GM23338 (cell line): ENCODE results near the gene ABCA7. TPM values are rescaled to one million over a fixed set of nuclear protein-coding genes. Genes with fewer than 3 reads are reported as not detected.

Experiments
- ATAC-seq: fragments of 200-7000 bp; cut with Tn5 transposase; 3 replicates; pipeline ENCODE4 v1.9.1; 2020
- DNase-seq: peaks from one replicate; pipeline ENCODE4 v3.0.0-alpha.2; 2015; ENCODE audit warnings: low spot score
- H2AFZ ChIP-seq: fragments of 200-600 bp; sonication (generic); 2 replicates; pipeline ENCODE4 v1.8.0; 2016; ENCODE audit warnings: antibody characterized with exemption, mild to moderate bottlenecking, moderate library complexity
- H3F3A ChIP-seq: fragments of 200-600 bp; sonication (generic); replicated peaks from 2 replicates; pipeline ENCODE4 v1.8.0; 2017; ENCODE audit warnings: antibody characterized with exemption, mixed run types, low read depth
- H3K27ac ChIP-seq: fragments of 200-600 bp; sonication (generic); 2 replicates; pipeline ENCODE4 v1.6.1; 2016; ENCODE audit warnings: low read depth
- H3K27me3 ChIP-seq: fragments of 200-600 bp; sonication (generic); 2 replicates; pipeline ENCODE4 v1.8.0; 2016; ENCODE audit warnings: mild to moderate bottlenecking, mixed run types, moderate library complexity; ENCODE audit not compliant: insufficient read depth
- H3K36me3 ChIP-seq: fragments of 200-600 bp; sonication (generic); 2 replicates; pipeline ENCODE4 v1.8.0; 2016; ENCODE audit warnings: mild to moderate bottlenecking; ENCODE audit not compliant: insufficient read depth
- H3K4me1 ChIP-seq: fragments of 200-600 bp; sonication (generic); 2 replicates; pipeline ENCODE4 v1.8.0; 2016; ENCODE audit warnings: mild to moderate bottlenecking, moderate library complexity; ENCODE audit not compliant: insufficient read depth
- H3K4me2 ChIP-seq: fragments of 200-600 bp; sonication (generic); 2 replicates; pipeline ENCODE4 v1.7.1; 2017; ENCODE audit warnings: mixed run types
- H3K4me3 ChIP-seq: fragments of 200-600 bp; sonication (generic); 2 replicates; pipeline ENCODE4 v1.6.1; 2016; ENCODE audit warnings: mixed run types
- H3K79me2 ChIP-seq: fragments of 200-600 bp; sonication (generic); replicated peaks from 2 replicates; pipeline ENCODE4 v1.8.0; 2017; ENCODE audit warnings: mild to moderate bottlenecking; ENCODE audit not compliant: insufficient read depth
- H3K9me2 ChIP-seq: fragments of 200-600 bp; sonication (generic); 2 replicates; pipeline ENCODE4 v1.8.0; 2017; ENCODE audit not compliant: insufficient read depth
- H4K20me1 ChIP-seq: fragments of 200-600 bp; sonication (generic); replicated peaks from 2 replicates; pipeline ENCODE4 v1.8.0; 2017; ENCODE audit warnings: mild to moderate bottlenecking; ENCODE audit not compliant: insufficient read depth
- H3K27ac Mint-ChIP-seq: 2 replicates; pipeline ENCODE4 v1.8.0; 2020; ENCODE audit warnings: inconsistent platforms, mild to moderate bottlenecking, moderate library complexity, mixed read lengths
- H3K27me3 Mint-ChIP-seq: 3 replicates; pipeline ENCODE4 v1.8.0; 2022; ENCODE audit warnings: low read depth, mild to moderate bottlenecking, moderate library complexity, mixed read lengths, inconsistent platforms; ENCODE audit not compliant: insufficient read depth, poor library complexity
- H3K36me3 Mint-ChIP-seq: 3 replicates; pipeline ENCODE4 v1.8.0; 2021; ENCODE audit warnings: low read depth, mild to moderate bottlenecking, inconsistent platforms, moderate library complexity, mixed read lengths
- H3K4me1 Mint-ChIP-seq: 3 replicates; pipeline ENCODE4 v1.8.0; 2020; ENCODE audit warnings: mild to moderate bottlenecking, inconsistent platforms, mixed read lengths
- H3K4me3 Mint-ChIP-seq: 3 replicates; pipeline ENCODE4 v1.8.0; 2021; ENCODE audit warnings: moderate library complexity, mild to moderate bottlenecking, inconsistent platforms, mixed read lengths
- H3K9me3 Mint-ChIP-seq: 3 replicates; pipeline ENCODE4 v1.8.0; 2020; ENCODE audit warnings: moderate library complexity, mild to moderate bottlenecking, inconsistent platforms, mixed read lengths
- CREB1 ChIP-seq: fragments of 250-450 bp; sonication (Bioruptor Pico); IDR thresholded peaks from 2 replicates; pipeline ENCODE4 v1.5.0; 2020; ENCODE audit warnings: low read depth, mild to moderate bottlenecking, moderate library complexity
- NANOG ChIP-seq: IDR thresholded peaks from 2 replicates; pipeline ENCODE4 v1.6.1; 2016; ENCODE audit warnings: antibody characterized with exemption, borderline replicate concordance
- polyA plus RNA-seq: library from polyadenylated mRNA; unstranded; fragments of >200 nt; fragmentation: Nextera tagmentation; extraction: Ambion mirVana; gene quantifications from 2 replicates; pipeline ENCODE4 v1.2.1, GENCODE V29; 2016
- total RNA-seq: library from RNA; depleted of rRNA; stranded (reverse); fragments of >200 nt; shearing (Covaris generic); gene quantifications from 2 replicates; pipeline ENCODE4 v1.2.3, GENCODE V29; 2014
- TF ChIP-seq, protein P1 (sequence below): fragments of 250-450 bp; sonication (Bioruptor Pico); IDR thresholded peaks from 2 replicates; pipeline ENCODE4 v1.5.0; 2020; ENCODE audit warnings: mild to moderate bottlenecking, moderate library complexity
- TF ChIP-seq, protein P2 (sequence below), 2 experiments: fragments of 200-600 bp in 1 of 2; sonication (generic) in 1 of 2; conservative IDR thresholded peaks; 2 replicates each; pipeline versions ENCODE4 v1.5.1 to v1.6.1; 2016 to 2017; ENCODE audit warnings: antibody characterized with exemption in 2 of 2, low read depth in 2 of 2, mild to moderate bottlenecking in 2 of 2, moderate library complexity in 1 of 2
- TF ChIP-seq, protein P3 (sequence below): IDR thresholded peaks from one replicate; pipeline ENCODE4 v1.6.1; 2018; ENCODE audit warnings: antibody characterized with exemption; ENCODE audit not compliant: unreplicated experiment
- TF ChIP-seq, protein P4 (sequence below): IDR thresholded peaks from 2 replicates; pipeline ENCODE4 v1.6.1; 2016; ENCODE audit warnings: antibody characterized with exemption

ABCA7 gene
- total and polyA plus RNA-seq, 2 experiments from 2014 or later: 22.2 to 27.4 TPM

DNA sequence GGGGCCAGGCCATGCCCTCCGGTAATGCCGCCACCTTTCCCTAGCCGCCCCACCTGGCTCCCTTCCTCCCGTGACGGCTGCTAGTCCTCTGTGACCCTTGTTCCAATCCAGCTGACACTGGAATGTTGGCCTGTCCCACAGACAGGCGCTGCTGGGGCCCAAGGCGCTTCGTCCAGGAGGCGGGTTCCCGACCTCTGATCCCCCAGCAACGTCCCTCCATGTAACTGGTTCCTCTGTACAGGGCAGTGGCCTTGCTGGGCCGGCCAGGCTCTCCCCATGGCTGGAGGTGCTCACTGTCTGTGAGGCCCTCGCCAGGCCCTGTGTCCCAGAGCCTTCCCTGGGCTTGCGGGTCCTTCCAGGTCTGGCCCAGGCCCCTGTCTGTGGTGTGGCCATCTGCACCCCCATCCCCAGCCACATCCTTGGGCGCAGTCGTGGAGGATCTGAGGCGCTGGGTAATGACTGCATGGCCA lies 46.5 kb upstream of the ABCA7 start:
- peaks cover 26% of the 10 kb centered on the region for H3F3A ChIP-seq
- Mint-ChIP-seq H3K4me3 (no peak overlapping the region), H3K27ac (no peak overlapping the region), H3K9me3 (no peaks in the 10 kb centered on the region), H3K36me3 (peaks cover 18% of the 10 kb centered on the region), H3K27me3 (peaks cover 31% of the 10 kb centered on the region), H3K4me1 (peaks cover 3% of the 10 kb centered on the region; the same call in 1 of the 3 replicates)
- DNase-seq (no peak), ATAC-seq (no peak)
- H3K4me3 ChIP-seq: no peak overlapping the region
- no peaks in the 10 kb centered on the region for H3K9me2 ChIP-seq
- peaks cover 16% of the 10 kb centered on the region for H3K27me3 ChIP-seq
- no peak overlapping the region for H3K27ac ChIP-seq
- TF ChIP-seq, protein P1, sequence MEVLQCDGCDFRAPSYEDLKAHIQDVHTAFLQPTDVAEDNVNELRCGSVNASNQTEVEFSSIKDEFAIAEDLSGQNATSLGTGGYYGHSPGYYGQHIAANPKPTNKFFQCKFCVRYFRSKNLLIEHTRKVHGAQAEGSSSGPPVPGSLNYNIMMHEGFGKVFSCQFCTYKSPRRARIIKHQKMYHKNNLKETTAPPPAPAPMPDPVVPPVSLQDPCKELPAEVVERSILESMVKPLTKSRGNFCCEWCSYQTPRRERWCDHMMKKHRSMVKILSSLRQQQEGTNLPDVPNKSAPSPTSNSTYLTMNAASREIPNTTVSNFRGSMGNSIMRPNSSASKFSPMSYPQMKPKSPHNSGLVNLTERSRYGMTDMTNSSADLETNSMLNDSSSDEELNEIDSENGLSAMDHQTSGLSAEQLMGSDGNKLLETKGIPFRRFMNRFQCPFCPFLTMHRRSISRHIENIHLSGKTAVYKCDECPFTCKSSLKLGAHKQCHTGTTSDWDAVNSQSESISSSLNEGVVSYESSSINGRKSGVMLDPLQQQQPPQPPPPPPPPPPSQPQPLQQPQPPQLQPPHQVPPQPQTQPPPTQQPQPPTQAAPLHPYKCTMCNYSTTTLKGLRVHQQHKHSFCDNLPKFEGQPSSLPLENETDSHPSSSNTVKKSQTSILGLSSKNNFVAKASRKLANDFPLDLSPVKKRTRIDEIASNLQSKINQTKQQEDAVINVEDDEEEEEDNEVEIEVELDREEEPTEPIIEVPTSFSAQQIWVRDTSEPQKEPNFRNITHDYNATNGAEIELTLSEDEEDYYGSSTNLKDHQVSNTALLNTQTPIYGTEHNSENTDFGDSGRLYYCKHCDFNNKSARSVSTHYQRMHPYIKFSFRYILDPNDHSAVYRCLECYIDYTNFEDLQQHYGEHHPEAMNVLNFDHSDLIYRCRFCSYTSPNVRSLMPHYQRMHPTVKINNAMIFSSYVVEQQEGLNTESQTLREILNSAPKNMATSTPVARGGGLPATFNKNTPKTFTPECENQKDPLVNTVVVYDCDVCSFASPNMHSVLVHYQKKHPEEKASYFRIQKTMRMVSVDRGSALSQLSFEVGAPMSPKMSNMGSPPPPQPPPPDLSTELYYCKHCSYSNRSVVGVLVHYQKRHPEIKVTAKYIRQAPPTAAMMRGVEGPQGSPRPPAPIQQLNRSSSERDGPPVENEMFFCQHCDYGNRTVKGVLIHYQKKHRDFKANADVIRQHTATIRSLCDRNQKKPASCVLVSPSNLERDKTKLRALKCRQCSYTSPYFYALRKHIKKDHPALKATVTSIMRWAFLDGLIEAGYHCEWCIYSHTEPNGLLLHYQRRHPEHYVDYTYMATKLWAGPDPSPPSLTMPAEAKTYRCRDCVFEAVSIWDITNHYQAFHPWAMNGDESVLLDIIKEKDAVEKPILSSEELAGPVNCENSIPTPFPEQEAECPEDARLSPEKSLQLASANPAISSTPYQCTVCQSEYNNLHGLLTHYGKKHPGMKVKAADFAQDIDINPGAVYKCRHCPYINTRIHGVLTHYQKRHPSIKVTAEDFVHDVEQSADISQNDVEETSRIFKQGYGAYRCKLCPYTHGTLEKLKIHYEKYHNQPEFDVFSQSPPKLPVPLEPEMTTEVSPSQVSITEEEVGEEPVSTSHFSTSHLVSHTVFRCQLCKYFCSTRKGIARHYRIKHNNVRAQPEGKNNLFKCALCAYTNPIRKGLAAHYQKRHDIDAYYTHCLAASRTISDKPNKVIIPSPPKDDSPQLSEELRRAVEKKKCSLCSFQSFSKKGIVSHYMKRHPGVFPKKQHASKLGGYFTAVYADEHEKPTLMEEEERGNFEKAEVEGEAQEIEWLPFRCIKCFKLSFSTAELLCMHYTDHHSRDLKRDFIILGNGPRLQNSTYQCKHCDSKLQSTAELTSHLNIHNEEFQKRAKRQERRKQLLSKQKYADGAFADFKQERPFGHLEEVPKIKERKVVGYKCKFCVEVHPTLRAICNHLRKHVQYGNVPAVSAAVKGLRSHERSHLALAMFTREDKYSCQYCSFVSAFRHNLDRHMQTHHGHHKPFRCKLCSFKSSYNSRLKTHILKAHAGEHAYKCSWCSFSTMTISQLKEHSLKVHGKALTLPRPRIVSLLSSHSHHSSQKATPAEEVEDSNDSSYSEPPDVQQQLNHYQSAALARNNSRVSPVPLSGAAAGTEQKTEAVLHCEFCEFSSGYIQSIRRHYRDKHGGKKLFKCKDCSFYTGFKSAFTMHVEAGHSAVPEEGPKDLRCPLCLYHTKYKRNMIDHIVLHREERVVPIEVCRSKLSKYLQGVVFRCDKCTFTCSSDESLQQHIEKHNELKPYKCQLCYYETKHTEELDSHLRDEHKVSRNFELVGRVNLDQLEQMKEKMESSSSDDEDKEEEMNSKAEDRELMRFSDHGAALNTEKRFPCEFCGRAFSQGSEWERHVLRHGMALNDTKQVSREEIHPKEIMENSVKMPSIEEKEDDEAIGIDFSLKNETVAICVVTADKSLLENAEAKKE (CRISPR knock-in tag): no peak
- TF ChIP-seq, protein P2, sequence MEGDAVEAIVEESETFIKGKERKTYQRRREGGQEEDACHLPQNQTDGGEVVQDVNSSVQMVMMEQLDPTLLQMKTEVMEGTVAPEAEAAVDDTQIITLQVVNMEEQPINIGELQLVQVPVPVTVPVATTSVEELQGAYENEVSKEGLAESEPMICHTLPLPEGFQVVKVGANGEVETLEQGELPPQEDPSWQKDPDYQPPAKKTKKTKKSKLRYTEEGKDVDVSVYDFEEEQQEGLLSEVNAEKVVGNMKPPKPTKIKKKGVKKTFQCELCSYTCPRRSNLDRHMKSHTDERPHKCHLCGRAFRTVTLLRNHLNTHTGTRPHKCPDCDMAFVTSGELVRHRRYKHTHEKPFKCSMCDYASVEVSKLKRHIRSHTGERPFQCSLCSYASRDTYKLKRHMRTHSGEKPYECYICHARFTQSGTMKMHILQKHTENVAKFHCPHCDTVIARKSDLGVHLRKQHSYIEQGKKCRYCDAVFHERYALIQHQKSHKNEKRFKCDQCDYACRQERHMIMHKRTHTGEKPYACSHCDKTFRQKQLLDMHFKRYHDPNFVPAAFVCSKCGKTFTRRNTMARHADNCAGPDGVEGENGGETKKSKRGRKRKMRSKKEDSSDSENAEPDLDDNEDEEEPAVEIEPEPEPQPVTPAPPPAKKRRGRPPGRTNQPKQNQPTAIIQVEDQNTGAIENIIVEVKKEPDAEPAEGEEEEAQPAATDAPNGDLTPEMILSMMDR (conservative IDR thresholded peaks at IDR 0.05; ENCODE audit: low read depth in 2 of 2): no peak
- TF ChIP-seq CREB1 (CRISPR knock-in tag) (no peak), NANOG (no peak)
- TF ChIP-seq, protein P3, sequence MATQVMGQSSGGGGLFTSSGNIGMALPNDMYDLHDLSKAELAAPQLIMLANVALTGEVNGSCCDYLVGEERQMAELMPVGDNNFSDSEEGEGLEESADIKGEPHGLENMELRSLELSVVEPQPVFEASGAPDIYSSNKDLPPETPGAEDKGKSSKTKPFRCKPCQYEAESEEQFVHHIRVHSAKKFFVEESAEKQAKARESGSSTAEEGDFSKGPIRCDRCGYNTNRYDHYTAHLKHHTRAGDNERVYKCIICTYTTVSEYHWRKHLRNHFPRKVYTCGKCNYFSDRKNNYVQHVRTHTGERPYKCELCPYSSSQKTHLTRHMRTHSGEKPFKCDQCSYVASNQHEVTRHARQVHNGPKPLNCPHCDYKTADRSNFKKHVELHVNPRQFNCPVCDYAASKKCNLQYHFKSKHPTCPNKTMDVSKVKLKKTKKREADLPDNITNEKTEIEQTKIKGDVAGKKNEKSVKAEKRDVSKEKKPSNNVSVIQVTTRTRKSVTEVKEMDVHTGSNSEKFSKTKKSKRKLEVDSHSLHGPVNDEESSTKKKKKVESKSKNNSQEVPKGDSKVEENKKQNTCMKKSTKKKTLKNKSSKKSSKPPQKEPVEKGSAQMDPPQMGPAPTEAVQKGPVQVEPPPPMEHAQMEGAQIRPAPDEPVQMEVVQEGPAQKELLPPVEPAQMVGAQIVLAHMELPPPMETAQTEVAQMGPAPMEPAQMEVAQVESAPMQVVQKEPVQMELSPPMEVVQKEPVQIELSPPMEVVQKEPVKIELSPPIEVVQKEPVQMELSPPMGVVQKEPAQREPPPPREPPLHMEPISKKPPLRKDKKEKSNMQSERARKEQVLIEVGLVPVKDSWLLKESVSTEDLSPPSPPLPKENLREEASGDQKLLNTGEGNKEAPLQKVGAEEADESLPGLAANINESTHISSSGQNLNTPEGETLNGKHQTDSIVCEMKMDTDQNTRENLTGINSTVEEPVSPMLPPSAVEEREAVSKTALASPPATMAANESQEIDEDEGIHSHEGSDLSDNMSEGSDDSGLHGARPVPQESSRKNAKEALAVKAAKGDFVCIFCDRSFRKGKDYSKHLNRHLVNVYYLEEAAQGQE: no peak
- TF ChIP-seq, protein P4, sequence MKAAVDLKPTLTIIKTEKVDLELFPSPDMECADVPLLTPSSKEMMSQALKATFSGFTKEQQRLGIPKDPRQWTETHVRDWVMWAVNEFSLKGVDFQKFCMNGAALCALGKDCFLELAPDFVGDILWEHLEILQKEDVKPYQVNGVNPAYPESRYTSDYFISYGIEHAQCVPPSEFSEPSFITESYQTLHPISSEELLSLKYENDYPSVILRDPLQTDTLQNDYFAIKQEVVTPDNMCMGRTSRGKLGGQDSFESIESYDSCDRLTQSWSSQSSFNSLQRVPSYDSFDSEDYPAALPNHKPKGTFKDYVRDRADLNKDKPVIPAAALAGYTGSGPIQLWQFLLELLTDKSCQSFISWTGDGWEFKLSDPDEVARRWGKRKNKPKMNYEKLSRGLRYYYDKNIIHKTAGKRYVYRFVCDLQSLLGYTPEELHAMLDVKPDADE: no peak
- no peak overlapping the region for H2AFZ ChIP-seq
- H3K4me1 ChIP-seq: no peaks in the 10 kb centered on the region
- H4K20me1 ChIP-seq: peaks cover 2% of the 10 kb centered on the region; the same call in 1 of the 2 replicates
- H3K79me2 ChIP-seq: no peaks in the 10 kb centered on the region
- H3K4me2 ChIP-seq: no peak overlapping the region
- H3K36me3 ChIP-seq: no peaks in the 10 kb centered on the region; the same call in 1 of the 2 replicates
